Bronchial epithelial cell (primary cell): ENCODE measurements around the gene SHOX. TPM values are rescaled to one million over a fixed set of nuclear protein-coding genes. Genes with fewer than 3 reads are reported as not detected.
A peak's percentile ranks its signal among the peaks of the same experiment; 100 is the strongest.

Experiments used
- DNase-seq: peaks from one replicate; pipeline ENCODE4 v3.0.0-alpha.2; 2010; ENCODE audit warnings: low read depth
- FAIRE-seq: peaks from 2 replicates; lab custom pipeline; 2011; peaks lifted over from hg19 to GRCh38; lab: Jason Lieb, UNC
- H3K27me3 ChIP-seq: 2 replicates; pipeline ENCODE4 v1.5.1; 2011; ENCODE audit warnings: low read length; ENCODE audit not compliant: control insufficient read depth, insufficient read depth
- H3K36me3 ChIP-seq: 2 replicates; pipeline ENCODE4 v1.5.1; 2011; ENCODE audit warnings: low read length; ENCODE audit not compliant: control insufficient read depth, insufficient read depth
- H3K4me3 ChIP-seq: 2 replicates; pipeline ENCODE4 v1.5.1; 2011; ENCODE audit warnings: mild to moderate bottlenecking, low read depth, low read length, control low read depth
- CTCF ChIP-seq: IDR thresholded peaks from 2 replicates; pipeline ENCODE4 v1.5.1; 2011; ENCODE audit warnings: mild to moderate bottlenecking, moderate library complexity, low read length, control low read depth, inconsistent platforms; ENCODE audit not compliant: insufficient read depth, severe bottlenecking
- total RNA-seq: library from RNA; depleted of rRNA; stranded (reverse); fragments of >200 nt; gene quantifications from 2 replicates; pipeline ENCODE4 v1.2.1, GENCODE V29; 2014

Gene SHOX
- not detected in 2 replicates for total RNA-seq

- Histone ChIP-seq H3K36me3 (no peaks in the 10 kb centered on the region), H3K27me3 (peaks cover 5% of the 10 kb centered on the region), H3K4me3 (no peak within 1 kb of the TSS)
- no peak for DNase-seq
- TF ChIP-seq CTCF, result no peak
- no peak for FAIRE-seq
Observed at GRCh38 chrX:630612-631496, at the start of gene SHOX. TSS of gene SHOX (plus strand) at chrX:630791. CDS start at chrX:630898, 107 bp downstream.

- no peak for FAIRE-seq
- DNase-seq, result no peak
- Histone ChIP-seq H3K4me3 (no peak overlapping the region), H3K27me3 (no peaks in the 10 kb centered on the region), H3K36me3 (no peaks in the 10 kb centered on the region)
- TF ChIP-seq CTCF, result no peak
Observed at GRCh38 chrX:581066-581465, 49.5 kb upstream of the SHOX start.

- no peaks in the 10 kb centered on the region for H3K36me3 ChIP-seq
- FAIRE-seq (no peak), DNase-seq (peak; percentile 16)
- no peak overlapping the region for H3K4me3 ChIP-seq
- TF ChIP-seq CTCF, result no peak
- no peaks in the 10 kb centered on the region for H3K27me3 ChIP-seq
Observed at GRCh38 chrX:581720-582298, 48.8 kb upstream of the SHOX start.

GRCh38 chrX:584572-584971 is 46.0 kb upstream of the SHOX start:
- no peak for TF ChIP-seq CTCF
- DNase-seq (no peak), FAIRE-seq (no peak)
- no peaks in the 10 kb centered on the region for H3K36me3 ChIP-seq
- H3K27me3 ChIP-seq, result no peaks in the 10 kb centered on the region
- H3K4me3 ChIP-seq, result no peak overlapping the region

GRCh38 chrX:585115-585808 is 45.3 kb upstream of the SHOX start:
- no peaks in the 10 kb centered on the region for H3K36me3 ChIP-seq
- DNase-seq (no peak), FAIRE-seq (no peak)
- no peaks in the 10 kb centered on the region for H3K27me3 ChIP-seq
- H3K4me3 ChIP-seq, result no peak overlapping the region
- TF ChIP-seq CTCF, result no peak
